Duodenal mucosa (tissue), 2 donors: ENCODE measurements around the gene DIAPH3.

Experiments
- H3K27ac ChIP-seq: one replicate; pipeline ENCODE4 v1.7.0; 2013; ENCODE audit warnings: low read depth, low read length
- H3K27me3 ChIP-seq, 2 donors: one replicate each; pipeline ENCODE4 v1.7.0; 2013; ENCODE audit warnings: low read length in 2 of 2, control low read depth in 1 of 2; ENCODE audit not compliant: insufficient read depth in 2 of 2, control insufficient read depth in 1 of 2
- H3K36me3 ChIP-seq, 2 donors: one replicate each; pipeline ENCODE4 v1.7.0; 2013; ENCODE audit warnings: low read length in 2 of 2, control low read depth in 1 of 2; ENCODE audit not compliant: insufficient read depth in 2 of 2, control insufficient read depth in 1 of 2
- H3K4me1 ChIP-seq, 2 donors: one replicate each; pipeline ENCODE4 v1.7.0; 2013; ENCODE audit warnings: low read length in 2 of 2, control low read depth in 1 of 2; ENCODE audit not compliant: insufficient read depth in 2 of 2, control insufficient read depth in 1 of 2
- H3K4me3 ChIP-seq, 2 donors: one replicate each; pipeline ENCODE4 v1.7.0; 2013; ENCODE audit warnings: low read length in 2 of 2, low read depth in 1 of 2
- H3K9ac ChIP-seq, 2 donors: one replicate each; pipeline ENCODE4 v1.7.0; 2013; ENCODE audit warnings: low read length in 2 of 2, low read depth in 1 of 2
- H3K9me3 ChIP-seq, 2 donors: one replicate each; pipeline ENCODE4 v1.7.0; 2013; ENCODE audit warnings: low read length in 2 of 2, control low read depth in 1 of 2; ENCODE audit not compliant: control insufficient read depth in 1 of 2

Gene DIAPH3

GRCh38 chr13:59780058-59780457 is 383.7 kb downstream of the DIAPH3 start:
- Histone ChIP-seq H3K9ac (no peak overlapping the region), H3K27me3 (no peaks in the 10 kb centered on the region), H3K9me3 (no peaks in the 10 kb centered on the region), H3K36me3 (no peaks in the 10 kb centered on the region), H3K4me1 (no peaks in the 10 kb centered on the region), H3K27ac (no peak overlapping the region), H3K4me3 (no peak overlapping the region)

- Histone ChIP-seq H3K36me3 (no peaks in the 10 kb centered on the region), H3K27me3 (no peaks in the 10 kb centered on the region), H3K4me3 (no peak overlapping the region), H3K27ac (no peak overlapping the region), H3K4me1 (no peaks in the 10 kb centered on the region), H3K9me3 (no peaks in the 10 kb centered on the region), H3K9ac (no peak overlapping the region)
Observed at GRCh38 chr13:59776924-59777690, 386.6 kb downstream of the DIAPH3 start.

- Histone ChIP-seq H3K27ac (no peak overlapping the region), H3K9ac (no peak overlapping the region), H3K9me3 (no peaks in the 10 kb centered on the region), H3K27me3 (no peaks in the 10 kb centered on the region), H3K4me1 (peaks cover 0 to 3% of the 10 kb centered on the region in 2 donors), H3K4me3 (no peak overlapping the region), H3K36me3 (no peaks in the 10 kb centered on the region)
Observed at GRCh38 chr13:59774491-59774971, 389.2 kb downstream of the DIAPH3 start.

GRCh38 chr13:59771272-59771671 is 392.5 kb downstream of the DIAPH3 start:
- Histone ChIP-seq H3K9ac (no peak overlapping the region), H3K27ac (no peak overlapping the region), H3K4me3 (no peak overlapping the region), H3K9me3 (no peaks in the 10 kb centered on the region), H3K27me3 (no peaks in the 10 kb centered on the region), H3K4me1 (peaks cover 0 to 3% of the 10 kb centered on the region in 2 donors), H3K36me3 (no peaks in the 10 kb centered on the region)

- H3K27me3 ChIP-seq, result no peaks in the 10 kb centered on the region
- H3K9me3 ChIP-seq, result no peaks in the 10 kb centered on the region
- no peak overlapping the region for H3K9ac ChIP-seq
- H3K27ac ChIP-seq, result no peak overlapping the region
- peaks cover 0 to 3% of the 10 kb centered on the region in 2 donors for H3K4me1 ChIP-seq
- no peak overlapping the region for H3K4me3 ChIP-seq
- H3K36me3 ChIP-seq, result no peaks in the 10 kb centered on the region
Observed at GRCh38 chr13:59770451-59770850, 393.3 kb downstream of the DIAPH3 start.

GRCh38 chr13:59766236-59766635 is 397.5 kb downstream of the DIAPH3 start:
- no peak overlapping the region for H3K4me3 ChIP-seq
- H3K27me3 ChIP-seq, result no peaks in the 10 kb centered on the region
- no peaks in the 10 kb centered on the region for H3K9me3 ChIP-seq

GRCh38 chr13:59755632-59756290 is 408.0 kb downstream of the DIAPH3 start:
- H3K27ac ChIP-seq, result no peak overlapping the region
- no peak overlapping the region for H3K9ac ChIP-seq
- H3K4me1 ChIP-seq, result no peaks in the 10 kb centered on the region
- no peaks in the 10 kb centered on the region for H3K36me3 ChIP-seq
- no peak overlapping the region for H3K4me3 ChIP-seq
- no peaks in the 10 kb centered on the region for H3K9me3 ChIP-seq
- H3K27me3 ChIP-seq, result no peaks in the 10 kb centered on the region

More at GRCh38 chr13:59766236-59766635, 397.5 kb downstream of the DIAPH3 start:
- Histone ChIP-seq H3K4me1 (no peaks in the 10 kb centered on the region), H3K27ac (no peak overlapping the region), H3K36me3 (no peaks in the 10 kb centered on the region), H3K9ac (no peak overlapping the region)

GRCh38 chr13:59754411-59754810 is 409.3 kb downstream of the DIAPH3 start:
- Histone ChIP-seq H3K4me3 (no peak overlapping the region), H3K27me3 (no peaks in the 10 kb centered on the region), H3K9ac (no peak overlapping the region), H3K9me3 (no peaks in the 10 kb centered on the region), H3K27ac (no peak overlapping the region), H3K36me3 (no peaks in the 10 kb centered on the region), H3K4me1 (no peaks in the 10 kb centered on the region)

- H3K9ac ChIP-seq, result no peak overlapping the region
- H3K36me3 ChIP-seq, result no peaks in the 10 kb centered on the region
- H3K4me1 ChIP-seq, result no peaks in the 10 kb centered on the region
- H3K9me3 ChIP-seq, result no peaks in the 10 kb centered on the region
- H3K27me3 ChIP-seq, result no peaks in the 10 kb centered on the region
- no peak overlapping the region for H3K27ac ChIP-seq
- H3K4me3 ChIP-seq, result no peak overlapping the region
Observed at GRCh38 chr13:59750860-59751259, 412.9 kb downstream of the DIAPH3 start.

GRCh38 chr13:59748046-59748445 is 415.7 kb downstream of the DIAPH3 start:
- Histone ChIP-seq H3K4me1 (peaks cover 0 to 7% of the 10 kb centered on the region in 2 donors), H3K27ac (no peak overlapping the region), H3K4me3 (no peak overlapping the region), H3K9me3 (no peaks in the 10 kb centered on the region), H3K9ac (no peak overlapping the region), H3K27me3 (no peaks in the 10 kb centered on the region), H3K36me3 (no peaks in the 10 kb centered on the region)
